HEK293 (cell line): Measurements from ENCODE around the gene GNA12.

ENCODE experiments used
- SCRT2 ChIP-seq: fragments of 450-650 bp; formaldehyde crosslinking; IDR thresholded peaks from 2 replicates; pipeline ENCODE4 v1.5.1; 2016; ENCODE audit warnings: missing biosample characterization, missing genetic modification characterization
- YY1 ChIP-seq: fragments of 450-650 bp; formaldehyde crosslinking; IDR thresholded peaks from 2 replicates; pipeline ENCODE4 v1.5.1; 2018; ENCODE audit warnings: missing biosample characterization, missing genetic modification characterization
- ZNF114 ChIP-seq: fragments of 450-650 bp; formaldehyde crosslinking; IDR thresholded peaks from 2 replicates; pipeline ENCODE4 v1.5.0; 2017; ENCODE audit warnings: missing biosample characterization, missing genetic modification characterization
- ZNF138 ChIP-seq: fragments of 450-650 bp; formaldehyde crosslinking; IDR thresholded peaks from 2 replicates; pipeline ENCODE4 v1.5.1; 2016; ENCODE audit warnings: missing biosample characterization, missing genetic modification characterization, borderline replicate concordance
- ZNF558 ChIP-seq: fragments of 450-650 bp; formaldehyde crosslinking; IDR thresholded peaks from 2 replicates; pipeline ENCODE4 v1.5.1; 2016; ENCODE audit warnings: missing biosample characterization, missing genetic modification characterization
- ZNF571 ChIP-seq: fragments of 450-650 bp; formaldehyde crosslinking; IDR thresholded peaks from 2 replicates; pipeline ENCODE4 v1.5.0; 2017; ENCODE audit warnings: missing biosample characterization, missing genetic modification characterization
- TF ChIP-seq, protein P1 (sequence below): fragments of 450-650 bp; formaldehyde crosslinking; IDR thresholded peaks from 2 replicates; pipeline ENCODE4 v1.5.1; 2016; ENCODE audit warnings: missing biosample characterization, missing genetic modification characterization
- TF ChIP-seq, protein P2 (sequence below): fragments of 450-650 bp; formaldehyde crosslinking; IDR thresholded peaks from 2 replicates; pipeline ENCODE4 v1.5.1; 2016; ENCODE audit warnings: missing biosample characterization, missing genetic modification characterization, low read depth
- TF ChIP-seq, protein P3 (sequence below): fragments of 450-650 bp; IDR thresholded peaks from 2 replicates; pipeline ENCODE4 v1.5.1; 2018; ENCODE audit warnings: missing biosample characterization, missing genetic modification characterization

DNA sequence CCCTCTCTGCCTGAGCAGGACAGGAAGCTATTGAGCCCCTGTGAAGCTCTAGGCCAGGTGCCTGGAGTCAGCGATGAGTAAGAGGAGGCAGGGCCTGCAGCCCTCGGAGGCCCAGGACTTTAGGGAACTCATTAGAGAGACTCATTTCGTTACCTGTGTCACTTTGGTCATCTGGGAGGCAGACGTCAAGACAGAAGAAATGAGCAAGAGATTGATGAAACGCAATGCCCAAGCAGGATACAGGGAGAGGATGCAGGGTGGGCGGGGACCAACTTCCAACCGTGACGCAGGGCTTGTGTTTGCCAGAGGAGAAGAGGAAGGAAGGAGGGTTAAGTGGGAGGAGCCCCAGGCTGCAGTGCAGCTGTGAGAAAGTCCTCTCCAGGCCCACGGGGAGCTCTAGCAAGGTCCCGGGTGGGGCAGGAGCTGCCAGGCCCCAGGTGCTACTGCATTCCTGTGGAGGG is 26.4 kb upstream of the GNA12 start:
- TF ChIP-seq, protein P1, sequence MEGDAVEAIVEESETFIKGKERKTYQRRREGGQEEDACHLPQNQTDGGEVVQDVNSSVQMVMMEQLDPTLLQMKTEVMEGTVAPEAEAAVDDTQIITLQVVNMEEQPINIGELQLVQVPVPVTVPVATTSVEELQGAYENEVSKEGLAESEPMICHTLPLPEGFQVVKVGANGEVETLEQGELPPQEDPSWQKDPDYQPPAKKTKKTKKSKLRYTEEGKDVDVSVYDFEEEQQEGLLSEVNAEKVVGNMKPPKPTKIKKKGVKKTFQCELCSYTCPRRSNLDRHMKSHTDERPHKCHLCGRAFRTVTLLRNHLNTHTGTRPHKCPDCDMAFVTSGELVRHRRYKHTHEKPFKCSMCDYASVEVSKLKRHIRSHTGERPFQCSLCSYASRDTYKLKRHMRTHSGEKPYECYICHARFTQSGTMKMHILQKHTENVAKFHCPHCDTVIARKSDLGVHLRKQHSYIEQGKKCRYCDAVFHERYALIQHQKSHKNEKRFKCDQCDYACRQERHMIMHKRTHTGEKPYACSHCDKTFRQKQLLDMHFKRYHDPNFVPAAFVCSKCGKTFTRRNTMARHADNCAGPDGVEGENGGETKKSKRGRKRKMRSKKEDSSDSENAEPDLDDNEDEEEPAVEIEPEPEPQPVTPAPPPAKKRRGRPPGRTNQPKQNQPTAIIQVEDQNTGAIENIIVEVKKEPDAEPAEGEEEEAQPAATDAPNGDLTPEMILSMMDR, result no peak
- TF ChIP-seq ZNF138 (tag by site-specific recombination) (no peak), ZNF114 (tag by site-specific recombination) (no peak), SCRT2 (tag by site-specific recombination) (no peak), YY1 (no peak), ZNF571 (tag by site-specific recombination) (no peak), ZNF558 (tag by site-specific recombination) (no peak)
- TF ChIP-seq, protein P2, sequence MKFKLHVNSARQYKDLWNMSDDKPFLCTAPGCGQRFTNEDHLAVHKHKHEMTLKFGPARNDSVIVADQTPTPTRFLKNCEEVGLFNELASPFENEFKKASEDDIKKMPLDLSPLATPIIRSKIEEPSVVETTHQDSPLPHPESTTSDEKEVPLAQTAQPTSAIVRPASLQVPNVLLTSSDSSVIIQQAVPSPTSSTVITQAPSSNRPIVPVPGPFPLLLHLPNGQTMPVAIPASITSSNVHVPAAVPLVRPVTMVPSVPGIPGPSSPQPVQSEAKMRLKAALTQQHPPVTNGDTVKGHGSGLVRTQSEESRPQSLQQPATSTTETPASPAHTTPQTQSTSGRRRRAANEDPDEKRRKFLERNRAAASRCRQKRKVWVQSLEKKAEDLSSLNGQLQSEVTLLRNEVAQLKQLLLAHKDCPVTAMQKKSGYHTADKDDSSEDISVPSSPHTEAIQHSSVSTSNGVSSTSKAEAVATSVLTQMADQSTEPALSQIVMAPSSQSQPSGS (tag by site-specific recombination), result no peak
- TF ChIP-seq, protein P3, sequence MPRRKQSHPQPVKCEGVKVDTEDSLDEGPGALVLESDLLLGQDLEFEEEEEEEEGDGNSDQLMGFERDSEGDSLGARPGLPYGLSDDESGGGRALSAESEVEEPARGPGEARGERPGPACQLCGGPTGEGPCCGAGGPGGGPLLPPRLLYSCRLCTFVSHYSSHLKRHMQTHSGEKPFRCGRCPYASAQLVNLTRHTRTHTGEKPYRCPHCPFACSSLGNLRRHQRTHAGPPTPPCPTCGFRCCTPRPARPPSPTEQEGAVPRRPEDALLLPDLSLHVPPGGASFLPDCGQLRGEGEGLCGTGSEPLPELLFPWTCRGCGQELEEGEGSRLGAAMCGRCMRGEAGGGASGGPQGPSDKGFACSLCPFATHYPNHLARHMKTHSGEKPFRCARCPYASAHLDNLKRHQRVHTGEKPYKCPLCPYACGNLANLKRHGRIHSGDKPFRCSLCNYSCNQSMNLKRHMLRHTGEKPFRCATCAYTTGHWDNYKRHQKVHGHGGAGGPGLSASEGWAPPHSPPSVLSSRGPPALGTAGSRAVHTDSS (tag by site-specific recombination), result no peak
